Trophoblast cell (in vitro differentiated cells and primary cell): ENCODE data around the gene SLIT3.

Source experiments
- DNase-seq, 2 donors: peaks; one replicate each; pipeline ENCODE4 v3.0.0-alpha.2; 2016
- H2AFZ ChIP-seq: 2 replicates; pipeline ENCODE4 v1.6.1; 2013; ENCODE audit warnings: low read length, moderate library complexity, mild to moderate bottlenecking; ENCODE audit not compliant: insufficient read depth, poor library complexity
- H2AK5ac ChIP-seq: 2 replicates; pipeline ENCODE4 v1.6.1; 2013; ENCODE audit warnings: mild to moderate bottlenecking, low read length
- H2BK120ac ChIP-seq: 2 replicates; pipeline ENCODE4 v1.6.1; 2013; ENCODE audit warnings: low read length, mild to moderate bottlenecking, moderate library complexity; ENCODE audit not compliant: insufficient read depth, poor library complexity
- H2BK12ac ChIP-seq: 2 replicates; pipeline ENCODE4 v1.6.1; 2013; ENCODE audit warnings: mild to moderate bottlenecking, low read length, moderate library complexity
- H2BK5ac ChIP-seq: 2 replicates; pipeline ENCODE4 v1.6.1; 2013; ENCODE audit warnings: low read length, low read depth, moderate library complexity, mild to moderate bottlenecking; ENCODE audit not compliant: poor library complexity
- H3K14ac ChIP-seq: 2 replicates; pipeline ENCODE4 v1.6.1; 2013; ENCODE audit warnings: mild to moderate bottlenecking, low read length
- H3K18ac ChIP-seq: 2 replicates; pipeline ENCODE4 v1.6.1; 2013; ENCODE audit warnings: mild to moderate bottlenecking, low read length
- H3K23ac ChIP-seq: 2 replicates; pipeline ENCODE4 v1.6.1; 2013; ENCODE audit warnings: low read length
- H3K27ac ChIP-seq: 2 replicates; pipeline ENCODE4 v1.5.1; 2013; ENCODE audit warnings: low read depth, mild to moderate bottlenecking, inconsistent platforms, low read length, moderate library complexity
- H3K27me3 ChIP-seq: 2 replicates; pipeline ENCODE4 v1.6.1; 2013; ENCODE audit warnings: inconsistent platforms, mild to moderate bottlenecking, low read length, moderate library complexity; ENCODE audit not compliant: insufficient read depth
- H3K36me3 ChIP-seq, 2 experiments: 1 replicate in 1 of 2; 2 replicates in 1 of 2; pipeline ENCODE4 v1.6.1; 2013; ENCODE audit warnings: low read length in 2 of 2, mild to moderate bottlenecking in 2 of 2, moderate library complexity in 1 of 2; ENCODE audit not compliant: insufficient read depth in 2 of 2, control insufficient read depth in 1 of 2
- H3K4ac ChIP-seq: 2 replicates; pipeline ENCODE4 v1.6.1; 2013; ENCODE audit warnings: low read depth, mild to moderate bottlenecking, low read length, moderate library complexity
- H3K4me1 ChIP-seq, 2 experiments: 1 replicate in 1 of 2; 2 replicates in 1 of 2; pipeline ENCODE4 v1.6.1; 2013; ENCODE audit warnings: low read length in 2 of 2, mild to moderate bottlenecking in 2 of 2, moderate library complexity in 1 of 2; ENCODE audit not compliant: insufficient read depth in 2 of 2, control insufficient read depth in 1 of 2
- H3K4me2 ChIP-seq: 2 replicates; pipeline ENCODE4 v1.6.1; 2013; ENCODE audit warnings: inconsistent platforms, mild to moderate bottlenecking, low read length, moderate library complexity
- H3K4me3 ChIP-seq: 2 replicates; pipeline ENCODE4 v1.5.1; 2013; ENCODE audit warnings: mild to moderate bottlenecking, low read depth, low read length, inconsistent platforms
- H3K79me1 ChIP-seq: one replicate; pipeline ENCODE4 v1.6.1; 2013; ENCODE audit warnings: low read length
- H3K79me2 ChIP-seq: 2 replicates; pipeline ENCODE4 v1.6.1; 2013; ENCODE audit warnings: low read length, mild to moderate bottlenecking; ENCODE audit not compliant: control insufficient read depth, insufficient read depth, poor library complexity
- H3K9ac ChIP-seq: 2 replicates; pipeline ENCODE4 v1.6.1; 2013; ENCODE audit warnings: mild to moderate bottlenecking, low read length
- H3K9me3 ChIP-seq: 2 replicates; pipeline ENCODE4 v1.6.1; 2013; ENCODE audit warnings: low read depth, mild to moderate bottlenecking, control low read depth, inconsistent platforms, low read length; ENCODE audit not compliant: insufficient read depth
- H4K12ac ChIP-seq: 2 replicates; pipeline ENCODE4 v1.6.1; 2013; ENCODE audit warnings: low read depth, mild to moderate bottlenecking, low read length, moderate library complexity
- H4K8ac ChIP-seq: 2 replicates; pipeline ENCODE4 v1.6.1; 2013; ENCODE audit warnings: low read depth, mild to moderate bottlenecking, low read length, moderate library complexity
- H4K91ac ChIP-seq: one replicate; pipeline ENCODE4 v1.6.1; 2013; ENCODE audit warnings: low read depth, mild to moderate bottlenecking, low read length, moderate library complexity
- WGBS: extraction: QIAGEN DNeasy Blood & Tissue Kit; methylation state at CpG from one replicate; pipeline ENCODE4 v1.1.7; 2013; ENCODE audit warnings: missing lambda C conversion rate; ENCODE audit not compliant: insufficient read length, insufficient coverage; ENCODE audit errors: extremely low coverage; 5-methylcytosine and 5-hydroxymethylcytosine counted together

Gene SLIT3

GRCh38 chr5:168734119-168734518, 566.8 kb downstream of the SLIT3 start:
- H3K4me3 ChIP-seq = no peak overlapping the region
- H3K79me2 ChIP-seq = no peaks in the 10 kb centered on the region
- H4K91ac ChIP-seq = no peak overlapping the region
- no peaks in the 10 kb centered on the region for H3K4me1 ChIP-seq
- no peak overlapping the region for H3K4me2 ChIP-seq
- H2BK12ac ChIP-seq = no peak overlapping the region
- no peak overlapping the region for H3K18ac ChIP-seq
- H2AFZ ChIP-seq = no peak overlapping the region
- no peak for DNase-seq
- H3K27ac ChIP-seq = no peak overlapping the region
- no peak overlapping the region for H3K14ac ChIP-seq
- H3K36me3 ChIP-seq = peaks cover 8 to 17% of the 10 kb centered on the region in 2 experiments
- no peak overlapping the region for H3K23ac ChIP-seq
- H3K9ac ChIP-seq = no peak overlapping the region
- H3K4ac ChIP-seq = no peak overlapping the region
- no peak overlapping the region for H4K12ac ChIP-seq
- peaks cover 2% of the 10 kb centered on the region for H3K9me3 ChIP-seq
- H3K27me3 ChIP-seq = no peaks in the 10 kb centered on the region
- WGBS = no CpG with 5 or more reads among the region's 1 CpG
- H2BK5ac ChIP-seq = no peak overlapping the region
- H3K79me1 ChIP-seq = no peaks in the 10 kb centered on the region
- no peak overlapping the region for H2AK5ac ChIP-seq
- H2BK120ac ChIP-seq = no peak overlapping the region
- H4K8ac ChIP-seq = no peak overlapping the region

GRCh38 chr5:168728546-168729211, 572.3 kb downstream of the SLIT3 start:
- H3K79me2 ChIP-seq = no peaks in the 10 kb centered on the region
- no peak overlapping the region for H3K23ac ChIP-seq
- no peak overlapping the region for H2BK5ac ChIP-seq
- no peak overlapping the region for H2AK5ac ChIP-seq
- H3K36me3 ChIP-seq = peaks cover 0 to 4% of the 10 kb centered on the region in 2 experiments
- H3K9ac ChIP-seq = no peak overlapping the region
- H3K4ac ChIP-seq = no peak overlapping the region
- no peak overlapping the region for H2AFZ ChIP-seq
- H3K14ac ChIP-seq = no peak overlapping the region
- H3K79me1 ChIP-seq = no peaks in the 10 kb centered on the region
- no peaks in the 10 kb centered on the region for H3K4me1 ChIP-seq
- H4K8ac ChIP-seq = no peak overlapping the region
- no peak overlapping the region for H2BK12ac ChIP-seq
- no peak overlapping the region for H3K27ac ChIP-seq
- DNase-seq = no peak
- H3K4me3 ChIP-seq = no peak overlapping the region
- no peaks in the 10 kb centered on the region for H3K27me3 ChIP-seq
- H4K12ac ChIP-seq = no peak overlapping the region
- no peak overlapping the region for H4K91ac ChIP-seq
- H3K18ac ChIP-seq = no peak overlapping the region
- no CpG with 5 or more reads among the region's 1 CpG for WGBS
- H3K4me2 ChIP-seq = no peak overlapping the region
- no peaks in the 10 kb centered on the region for H3K9me3 ChIP-seq
- no peak overlapping the region for H2BK120ac ChIP-seq

DNA sequence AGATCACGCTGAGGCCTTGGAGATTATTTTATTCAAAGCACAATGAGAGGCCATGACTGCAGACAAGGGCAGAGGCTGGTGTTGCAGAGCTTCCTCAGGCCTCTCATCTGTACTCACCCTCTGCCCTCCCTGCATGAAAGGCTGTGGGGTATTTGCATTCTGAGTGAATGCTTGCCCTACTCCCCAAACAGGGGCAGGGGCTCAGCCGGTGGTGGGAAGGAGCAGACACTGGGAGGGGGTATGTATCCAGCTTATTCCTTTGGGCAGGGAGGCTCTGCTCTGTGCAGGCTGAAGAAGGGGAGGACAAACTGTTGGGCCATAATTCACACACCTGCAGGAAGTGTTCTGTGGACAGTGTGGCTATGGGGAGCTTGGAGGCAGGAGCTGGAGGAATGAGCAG, 573.4 kb downstream of the SLIT3 start:
- H4K91ac ChIP-seq = no peak overlapping the region
- no peaks in the 10 kb centered on the region for H3K4me1 ChIP-seq
- no peak overlapping the region for H3K4ac ChIP-seq
- WGBS = no CpG with 5 or more reads among the region's 2 CpGs
- H3K4me3 ChIP-seq = no peak overlapping the region
- no peaks in the 10 kb centered on the region for H3K79me2 ChIP-seq
- no peaks in the 10 kb centered on the region for H3K27me3 ChIP-seq
- H3K9me3 ChIP-seq = no peaks in the 10 kb centered on the region
- H2BK12ac ChIP-seq = no peak overlapping the region
- H3K79me1 ChIP-seq = no peaks in the 10 kb centered on the region
- H3K36me3 ChIP-seq = peaks cover 0 to 8% of the 10 kb centered on the region in 2 experiments
- H3K14ac ChIP-seq = no peak overlapping the region
- H4K12ac ChIP-seq = no peak overlapping the region
- H3K18ac ChIP-seq = no peak overlapping the region
- H3K9ac ChIP-seq = no peak overlapping the region
- no peak overlapping the region for H4K8ac ChIP-seq
- no peak overlapping the region for H2AK5ac ChIP-seq
- H3K27ac ChIP-seq = no peak overlapping the region
- H3K4me2 ChIP-seq = no peak overlapping the region
- no peak overlapping the region for H2AFZ ChIP-seq
- no peak overlapping the region for H3K23ac ChIP-seq
- DNase-seq = no peak
- H2BK120ac ChIP-seq = no peak overlapping the region
- H2BK5ac ChIP-seq = no peak overlapping the region

DNA sequence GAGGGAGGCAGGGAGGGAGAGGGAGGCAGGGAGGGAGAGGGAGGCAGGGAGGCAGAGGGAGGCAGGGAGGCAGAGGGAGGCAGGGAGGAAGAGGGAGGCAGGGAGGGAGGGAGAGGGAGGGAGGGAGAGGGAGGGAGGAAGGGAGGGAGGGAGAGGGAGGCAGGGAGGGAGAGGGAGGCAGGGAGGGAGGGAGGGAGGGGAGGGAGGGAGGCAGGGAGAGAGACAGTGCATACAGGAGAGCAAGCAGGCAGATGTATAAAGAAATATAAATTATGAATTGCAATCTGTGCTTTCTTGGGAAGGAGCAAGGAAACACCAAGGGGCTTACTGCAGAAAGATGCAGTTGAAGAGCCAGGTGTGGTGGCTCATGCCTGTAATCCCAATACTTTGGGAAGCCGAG, 574.6 kb downstream of the SLIT3 start:
- Histone ChIP-seq H3K27me3 (no peaks in the 10 kb centered on the region), H4K12ac (no peak overlapping the region), H2BK120ac (no peak overlapping the region), H3K4ac (no peak overlapping the region), H2AFZ (no peak overlapping the region), H2BK5ac (no peak overlapping the region), H3K4me3 (no peak overlapping the region), H3K4me1 (no peaks in the 10 kb centered on the region), H3K79me2 (no peaks in the 10 kb centered on the region), H2BK12ac (no peak overlapping the region), H3K79me1 (no peaks in the 10 kb centered on the region), H3K4me2 (no peak overlapping the region), H4K91ac (no peak overlapping the region), H2AK5ac (no peak overlapping the region), H3K23ac (no peak overlapping the region), H3K9me3 (no peaks in the 10 kb centered on the region), H3K36me3 (peaks cover 4 to 13% of the 10 kb centered on the region in 2 experiments), H3K9ac (no peak overlapping the region), H4K8ac (no peak overlapping the region), H3K18ac (no peak overlapping the region), H3K27ac (no peak overlapping the region), H3K14ac (no peak overlapping the region)
- no peak for DNase-seq
- WGBS = no CpG with 5 or more reads among the region's 1 CpG
